Right atrium auricular region (tissue), 2 donors: Measurements from ENCODE around the gene PRRX2. TPM values are rescaled to one million over a fixed set of nuclear protein-coding genes. Genes with fewer than 3 reads are reported as not detected.

Experiments used
- DNase-seq: peaks from one replicate; pipeline ENCODE4 v3.0.0-alpha.2; 2019; ENCODE audit warnings: low spot score
- H3K27ac ChIP-seq, 2 donors: fragments of 200-600 bp; sonication (generic); 1 replicate in 1 of 2; 2 replicates in 1 of 2; pipeline ENCODE4 v1.5.1; 2016 to 2019
- H3K27me3 ChIP-seq, 2 donors: fragments of 200-600 bp; sonication (generic); one replicate each; pipeline versions ENCODE4 v1.5.1 to v1.6.0; 2017 to 2019
- H3K36me3 ChIP-seq: fragments of 200-600 bp; sonication (generic); one replicate; pipeline ENCODE4 v1.5.1; 2016
- H3K4me1 ChIP-seq, 2 donors: fragments of 200-600 bp; sonication (generic); one replicate each; pipeline versions ENCODE4 v1.5.1 to v1.6.0; 2017 to 2019
- H3K4me3 ChIP-seq, 2 donors: fragments of 200-600 bp; sonication (generic); 1 replicate in 1 of 2; 2 replicates in 1 of 2; pipeline ENCODE4 v1.5.1; 2017 to 2019; ENCODE audit warnings: mild to moderate bottlenecking in 1 of 2, moderate library complexity in 1 of 2
- H3K9me3 ChIP-seq, 2 donors: fragments of 200-600 bp; sonication (generic); one replicate each; pipeline ENCODE4 v1.5.1; 2019
- CTCF ChIP-seq, 2 donors: fragments of 200-600 bp; sonication (generic); IDR thresholded peaks; one replicate each; pipeline ENCODE4 v1.5.1; 2019; ENCODE audit warnings: antibody characterized with exemption in 2 of 2
- total RNA-seq, 2 donors: library from RNA; depleted of rRNA; stranded (reverse); fragments of >200 nt; gene quantifications; one replicate each; pipeline ENCODE4 v1.1.0, GENCODE V29; 2016

PRRX2 gene
- total RNA-seq, 2 donors from 2014 or later, result 1.1 to 6.9 TPM

GRCh38 chr9:129762985-129763926 is 97.8 kb downstream of the PRRX2 start:
- no peak overlapping the region for H3K4me3 ChIP-seq
- H3K36me3 ChIP-seq, result no peaks in the 10 kb centered on the region
- no peaks in the 10 kb centered on the region for H3K9me3 ChIP-seq
- H3K4me1 ChIP-seq, result peaks cover 0 to 19% of the 10 kb centered on the region in 2 donors
- H3K27me3 ChIP-seq, result no peaks in the 10 kb centered on the region
- peak; percentile 74 for DNase-seq
- no peak for TF ChIP-seq CTCF (IDR thresholded peaks at IDR 0.05)
- peak overlapping the region; percentile 46 to 64 for H3K27ac ChIP-seq

DNA sequence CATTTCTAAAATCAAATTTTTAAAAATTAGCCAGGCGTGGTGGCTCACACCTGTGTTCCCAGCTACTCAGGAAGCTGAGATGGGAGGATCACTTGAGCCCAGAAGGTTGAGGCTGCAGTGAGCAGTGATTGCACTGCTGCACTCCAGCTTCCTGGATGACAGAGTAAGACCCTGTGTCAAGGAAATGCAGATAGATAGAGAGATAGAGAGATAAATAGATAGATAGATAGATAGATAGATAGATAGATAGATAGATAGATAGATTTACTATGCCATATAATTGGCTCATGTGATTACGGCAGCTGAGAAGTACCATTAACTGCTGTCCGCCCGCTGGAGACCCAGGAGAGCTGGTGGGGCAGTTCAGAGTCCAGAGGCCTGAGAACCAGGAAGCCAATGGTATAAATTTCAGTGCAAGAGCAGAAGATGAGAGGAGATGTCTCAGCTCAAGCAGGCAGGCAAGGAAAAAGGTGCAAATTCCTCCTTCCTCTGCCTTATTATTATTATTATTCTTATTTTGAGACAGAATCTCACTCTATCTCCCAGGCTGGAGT is 100.4 kb downstream of the PRRX2 start:
- Histone ChIP-seq H3K27ac (no peak overlapping the region), H3K4me3 (no peak overlapping the region), H3K4me1 (peaks cover 0 to 13% of the 10 kb centered on the region in 2 donors), H3K27me3 (no peaks in the 10 kb centered on the region), H3K9me3 (no peaks in the 10 kb centered on the region), H3K36me3 (no peaks in the 10 kb centered on the region)
- DNase-seq, result no peak
- TF ChIP-seq CTCF (IDR thresholded peaks at IDR 0.05), result no peak

GRCh38 chr9:129768486-129768885 is 103.0 kb downstream of the PRRX2 start:
- Histone ChIP-seq H3K9me3 (no peaks in the 10 kb centered on the region), H3K27ac (no peak overlapping the region), H3K36me3 (no peaks in the 10 kb centered on the region), H3K4me1 (no peaks in the 10 kb centered on the region), H3K4me3 (no peak overlapping the region), H3K27me3 (no peaks in the 10 kb centered on the region)
- TF ChIP-seq CTCF (IDR thresholded peaks at IDR 0.05), result no peak
- no peak for DNase-seq

DNA sequence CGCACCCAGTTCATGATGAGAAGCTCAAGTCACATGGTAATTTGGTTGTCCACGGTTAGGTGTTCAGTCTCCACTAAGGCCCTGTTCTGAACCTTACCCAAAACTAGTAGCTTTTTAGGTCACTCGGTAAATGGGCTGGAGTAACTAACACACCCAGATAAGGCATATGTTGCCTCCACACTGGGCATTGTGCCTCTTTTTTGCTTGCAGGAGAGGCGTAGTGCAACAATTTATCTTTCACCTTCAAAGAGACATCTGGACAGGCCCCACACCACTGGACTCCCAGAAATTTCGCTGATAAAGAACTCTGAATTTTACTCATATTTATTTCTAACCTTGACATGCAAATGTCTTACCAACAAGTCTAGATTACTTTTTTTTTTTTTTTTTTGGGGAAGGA is 104.2 kb downstream of the PRRX2 start:
- H3K27ac ChIP-seq, result no peak overlapping the region
- no peak for DNase-seq
- H3K36me3 ChIP-seq, result no peaks in the 10 kb centered on the region
- no peaks in the 10 kb centered on the region for H3K27me3 ChIP-seq
- no peaks in the 10 kb centered on the region for H3K4me1 ChIP-seq
- no peaks in the 10 kb centered on the region for H3K9me3 ChIP-seq
- TF ChIP-seq CTCF (IDR thresholded peaks at IDR 0.05), result no peak
- H3K4me3 ChIP-seq, result no peak overlapping the region

DNA sequence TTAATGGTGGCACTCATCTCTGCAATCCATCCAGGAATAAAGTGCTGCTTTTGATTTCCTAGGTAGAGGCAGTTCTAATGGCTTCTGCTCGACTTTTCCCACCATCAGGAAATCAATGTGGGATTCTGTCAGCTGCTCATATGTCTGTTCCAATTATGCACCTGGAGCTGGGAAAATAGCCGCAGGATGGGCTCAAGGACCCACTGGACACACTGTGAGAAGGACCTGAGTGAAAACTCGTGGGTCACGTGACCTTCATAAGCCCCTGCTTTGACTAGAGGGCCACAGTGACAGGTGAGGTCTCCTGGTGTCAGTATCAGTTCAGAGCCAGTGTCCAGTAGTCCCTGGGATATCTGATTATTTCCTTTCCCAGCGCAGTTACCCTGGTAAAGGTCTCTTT is 105.3 kb downstream of the PRRX2 start:
- no peaks in the 10 kb centered on the region for H3K9me3 ChIP-seq
- DNase-seq, result no peak
- no peaks in the 10 kb centered on the region for H3K27me3 ChIP-seq
- H3K4me3 ChIP-seq, result no peak overlapping the region
- no peak overlapping the region for H3K27ac ChIP-seq
- no peaks in the 10 kb centered on the region for H3K4me1 ChIP-seq
- TF ChIP-seq CTCF (IDR thresholded peaks at IDR 0.05), result no peak
- no peaks in the 10 kb centered on the region for H3K36me3 ChIP-seq

Other genes with a start within 250 kb of the PRRX2 start
- not detected for gene C9orf50, start 44.5 kb upstream of the PRRX2 start, total RNA-seq
- gene NTMT1, start 39.5 kb upstream of the PRRX2 start, total RNA-seq, result 10 to 100 TPM; 33.7 to 36.0 TPM
- 10 to 100 TPM; 10.2 to 12.6 TPM for gene ASB6, start 23.5 kb upstream of the PRRX2 start, total RNA-seq
- gene PTGES, start 87.4 kb downstream of the PRRX2 start, total RNA-seq, result 1 to 10 TPM; 1.1 to 2.6 TPM
- gene TOR1B, start 137.5 kb downstream of the PRRX2 start, total RNA-seq, result 10 to 100 TPM; 10.2 to 12.3 TPM
- gene TOR1A, start 158.5 kb downstream of the PRRX2 start, total RNA-seq, result 10 to 100 TPM; 16.1 to 31.9 TPM
- gene C9orf78, start 169.6 kb downstream of the PRRX2 start, total RNA-seq, result 10 to 100 TPM; 43.1 to 67.2 TPM
- gene USP20, start 169.8 kb downstream of the PRRX2 start, total RNA-seq, result 10 to 100 TPM; 12.9 to 14.5 TPM